ENCODE results near the gene HMGB2.

Gene HMGB2

GRCh38 chr4:173371292-173372192 is 37.4 kb upstream of the HMGB2 start:
- Mint-ChIP-seq H3K9me3 (no peaks in the 10 kb centered on the region), H3K27ac (peak overlapping the region; percentile 99), H3K4me3 (peak overlapping the region; percentile 100), H3K4me1 (peaks cover 39% of the 10 kb centered on the region), H3K36me3 (ENCODE audit: low read depth) (peaks cover 27% of the 10 kb centered on the region), H3K27me3 (ENCODE audit: low read depth, poor library complexity) (no peaks in the 10 kb centered on the region)
- DNase-seq, result peak; percentile 66
- TF ChIP-seq, protein P1, sequence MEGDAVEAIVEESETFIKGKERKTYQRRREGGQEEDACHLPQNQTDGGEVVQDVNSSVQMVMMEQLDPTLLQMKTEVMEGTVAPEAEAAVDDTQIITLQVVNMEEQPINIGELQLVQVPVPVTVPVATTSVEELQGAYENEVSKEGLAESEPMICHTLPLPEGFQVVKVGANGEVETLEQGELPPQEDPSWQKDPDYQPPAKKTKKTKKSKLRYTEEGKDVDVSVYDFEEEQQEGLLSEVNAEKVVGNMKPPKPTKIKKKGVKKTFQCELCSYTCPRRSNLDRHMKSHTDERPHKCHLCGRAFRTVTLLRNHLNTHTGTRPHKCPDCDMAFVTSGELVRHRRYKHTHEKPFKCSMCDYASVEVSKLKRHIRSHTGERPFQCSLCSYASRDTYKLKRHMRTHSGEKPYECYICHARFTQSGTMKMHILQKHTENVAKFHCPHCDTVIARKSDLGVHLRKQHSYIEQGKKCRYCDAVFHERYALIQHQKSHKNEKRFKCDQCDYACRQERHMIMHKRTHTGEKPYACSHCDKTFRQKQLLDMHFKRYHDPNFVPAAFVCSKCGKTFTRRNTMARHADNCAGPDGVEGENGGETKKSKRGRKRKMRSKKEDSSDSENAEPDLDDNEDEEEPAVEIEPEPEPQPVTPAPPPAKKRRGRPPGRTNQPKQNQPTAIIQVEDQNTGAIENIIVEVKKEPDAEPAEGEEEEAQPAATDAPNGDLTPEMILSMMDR (IDR thresholded peaks at IDR 0.05), result no peak

- peak within 1 kb of the TSS; percentile 100 for H3K27ac Mint-ChIP-seq
- DNase-seq, result peak; percentile 97
- peaks cover 21% of the 10 kb centered on the region for H3K36me3 Mint-ChIP-seq (ENCODE audit: low read depth)
- peaks cover 44% of the 10 kb centered on the region for H3K4me1 Mint-ChIP-seq
- H3K4me3 Mint-ChIP-seq, result peak within 1 kb of the TSS; percentile 100
- H3K27me3 Mint-ChIP-seq (ENCODE audit: low read depth, poor library complexity), result peaks cover 1% of the 10 kb centered on the region
- TF ChIP-seq, protein P1 (IDR thresholded peaks at IDR 0.05), result no peak
- H3K9me3 Mint-ChIP-seq, result no peaks in the 10 kb centered on the region
Observed at GRCh38 chr4:173370477-173371291, 36.5 kb upstream of the HMGB2 start, which contains the start of gene SAP30. Gene SAP30, plus strand, starts transcription at chr4:173370954. Its CDS starts 229 bp downstream, at chr4:173371183.

GRCh38 chr4:173370130-173370476 is 35.9 kb upstream of the HMGB2 start:
- DNase-seq, result peak; percentile 52
- Mint-ChIP-seq H3K27ac (peak overlapping the region; percentile 100), H3K4me3 (peak overlapping the region; percentile 100), H3K9me3 (no peaks in the 10 kb centered on the region), H3K4me1 (peaks cover 46% of the 10 kb centered on the region), H3K36me3 (ENCODE audit: low read depth) (peaks cover 17% of the 10 kb centered on the region), H3K27me3 (ENCODE audit: low read depth, poor library complexity) (peaks cover 3% of the 10 kb centered on the region)
- TF ChIP-seq, protein P1 (IDR thresholded peaks at IDR 0.05), result no peak

DNA sequence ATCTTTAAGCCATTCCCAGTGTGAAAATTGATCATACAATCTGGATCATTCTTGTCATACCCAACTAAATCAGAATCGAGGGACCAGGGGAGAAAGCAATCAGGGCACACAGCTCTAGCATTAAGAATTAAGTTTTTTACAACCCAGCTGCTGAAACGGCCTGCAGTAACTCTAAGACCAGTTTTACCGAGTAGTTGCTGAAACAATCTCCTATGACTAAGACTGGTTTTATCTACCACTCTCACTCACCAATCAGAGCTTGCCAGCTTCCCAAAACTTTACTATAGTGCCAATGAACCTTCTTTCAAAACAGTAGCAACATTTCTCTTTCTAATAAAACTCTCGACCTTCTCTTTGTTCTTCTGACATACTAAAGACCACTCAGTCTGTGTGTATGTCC is 33.8 kb upstream of the HMGB2 start:
- peak overlapping the region; percentile 100 for H3K4me3 Mint-ChIP-seq
- DNase-seq, result no peak
- H3K27ac Mint-ChIP-seq, result no peak overlapping the region
- H3K9me3 Mint-ChIP-seq, result no peaks in the 10 kb centered on the region
- peaks cover 40% of the 10 kb centered on the region for H3K4me1 Mint-ChIP-seq
- H3K36me3 Mint-ChIP-seq (ENCODE audit: low read depth), result peaks cover 16% of the 10 kb centered on the region
- peaks cover 3% of the 10 kb centered on the region for H3K27me3 Mint-ChIP-seq (ENCODE audit: low read depth, poor library complexity)
- TF ChIP-seq, protein P1 (IDR thresholded peaks at IDR 0.05), result no peak

DNA sequence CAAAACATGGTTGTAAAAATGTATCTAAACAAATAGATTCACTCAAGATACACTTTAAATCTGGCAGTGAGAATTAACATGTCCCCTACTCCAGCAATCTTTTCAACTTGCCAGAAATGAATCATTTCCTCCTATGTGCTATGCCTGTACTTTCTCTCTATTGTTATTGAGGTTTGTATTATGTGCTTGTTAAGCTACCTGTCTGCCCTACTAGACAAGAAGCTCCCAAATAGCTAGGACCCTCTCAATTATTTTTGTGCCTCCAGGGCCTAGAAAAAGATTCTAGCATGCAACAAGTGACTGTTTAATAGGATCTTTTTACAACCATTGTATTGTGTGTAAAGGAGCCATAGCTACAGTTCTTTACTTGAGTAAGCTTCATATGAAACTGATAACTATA is 33.1 kb upstream of the HMGB2 start:
- no peak for DNase-seq
- H3K27ac Mint-ChIP-seq, result no peak overlapping the region
- H3K4me1 Mint-ChIP-seq, result peaks cover 35% of the 10 kb centered on the region
- H3K27me3 Mint-ChIP-seq (ENCODE audit: low read depth, poor library complexity), result peaks cover 3% of the 10 kb centered on the region
- H3K36me3 Mint-ChIP-seq (ENCODE audit: low read depth), result peaks cover 14% of the 10 kb centered on the region
- peak overlapping the region; percentile 100 for H3K4me3 Mint-ChIP-seq
- TF ChIP-seq, protein P1 (IDR thresholded peaks at IDR 0.05), result no peak
- no peaks in the 10 kb centered on the region for H3K9me3 Mint-ChIP-seq

All from nephron progenitor cell (in vitro differentiated cells).